ENCODE results near the gene BTBD3.

DNA sequence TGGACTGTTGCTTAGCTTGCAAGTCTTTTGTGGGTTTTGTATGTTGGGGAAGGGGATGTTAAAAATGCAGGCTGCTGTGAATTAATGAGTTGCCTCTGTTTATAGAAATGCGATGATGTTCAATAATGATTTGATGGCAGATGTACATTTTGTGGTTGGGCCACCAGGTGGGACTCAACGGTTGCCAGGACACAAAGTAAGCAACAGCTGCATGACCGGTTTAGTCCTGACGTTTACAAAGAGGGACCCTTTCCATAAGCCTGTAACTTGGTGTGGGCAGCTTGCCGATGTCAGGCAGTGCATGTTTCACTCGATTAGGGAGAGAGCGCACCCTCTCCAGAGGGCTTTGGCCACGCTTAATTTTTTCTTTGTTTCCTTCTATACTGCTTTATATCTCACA, 1.3 kb downstream of the BTBD3 start:
- no peak for TF ChIP-seq CTCF (IDR thresholded peaks at IDR 0.05)
- no peak for TF ChIP-seq POLR2A (IDR thresholded peaks at IDR 0.05)

Data from adrenal gland (tissue), 5 donors.